HT1080 (cell line): Measurements from ENCODE around the gene BTBD17. TPM values are rescaled to one million over a fixed set of nuclear protein-coding genes. Genes with fewer than 3 reads are reported as not detected.

Experiments used
- total RNA-seq: library from RNA; depleted of rRNA; stranded (reverse); fragments of >200 nt; shearing (Covaris generic); gene quantifications from 2 replicates; pipeline ENCODE4 v1.2.3, GENCODE V29; 2014; rRNA removed

The BTBD17 gene
- total RNA-seq, 1 experiment from 2014 or later: not detected

Other genes with a start within 250 kb of the BTBD17 start
- 2,345 and 2,950 TPM in 2 replicates for gene RPL38, start 158.2 kb downstream of the BTBD17 start, total RNA-seq
- 0.40 and 1.3 TPM in 2 replicates for gene TTYH2, start 148.3 kb downstream of the BTBD17 start, total RNA-seq
- not detected in 2 replicates for gene DNAI2, start 87.6 kb downstream of the BTBD17 start, total RNA-seq
- gene KIF19, start 35.6 kb downstream of the BTBD17 start, total RNA-seq: not detected in 2 replicates
- not detected in 2 replicates for gene GPR142, start 5.6 kb upstream of the BTBD17 start, total RNA-seq
- gene GPRC5C, start 70.2 kb upstream of the BTBD17 start, total RNA-seq: not detected in 2 replicates
- gene CD300A, start 104.8 kb upstream of the BTBD17 start, total RNA-seq: not detected in 2 replicates
- not detected in 2 replicates for gene CD300LB, start 169.6 kb upstream of the BTBD17 start, total RNA-seq
- gene CD300C, start 184.2 kb upstream of the BTBD17 start, total RNA-seq: 0.17 and 0.90 TPM in 2 replicates
- not detected in 2 replicates for gene CD300H, start 205.6 kb upstream of the BTBD17 start, total RNA-seq
- not detected in 2 replicates for gene CD300LD, start 230.4 kb upstream of the BTBD17 start, total RNA-seq